Adipocyte (in vitro differentiated cells): ENCODE results near the gene CXCL17.
"Not testable (repeated sequence)": the region's sequence is repeated elsewhere in the genome, so short reads cannot be mapped to it uniquely, and the experiment has no call there.

ENCODE experiments used
- DNase-seq: peaks from one replicate; pipeline ENCODE4 v3.0.0-alpha.2; 2015; ENCODE audit warnings: low read depth
- H3K27me3 ChIP-seq: replicated peaks from 2 replicates; pipeline ENCODE4 v1.7.0; 2013; ENCODE audit warnings: mild to moderate bottlenecking, low read length, moderate library complexity; ENCODE audit not compliant: control insufficient read depth, insufficient read depth
- H3K36me3 ChIP-seq: 2 replicates; pipeline ENCODE4 v1.7.0; 2013; ENCODE audit warnings: low read length, mild to moderate bottlenecking, moderate library complexity; ENCODE audit not compliant: control insufficient read depth, insufficient read depth, severe bottlenecking
- H3K4me1 ChIP-seq: 2 replicates; pipeline ENCODE4 v1.7.0; 2013; ENCODE audit warnings: mild to moderate bottlenecking, low read length, moderate library complexity; ENCODE audit not compliant: control insufficient read depth, insufficient read depth
- H3K4me3 ChIP-seq: 2 replicates; pipeline ENCODE4 v1.7.0; 2013; ENCODE audit warnings: mild to moderate bottlenecking, low read length, moderate library complexity
- H3K9ac ChIP-seq: 2 replicates; pipeline ENCODE4 v1.7.0; 2013; ENCODE audit warnings: mild to moderate bottlenecking, low read length, moderate library complexity
- H3K9me3 ChIP-seq: 2 replicates; pipeline ENCODE4 v1.7.0; 2013; ENCODE audit warnings: mild to moderate bottlenecking, low read length, moderate library complexity; ENCODE audit not compliant: control insufficient read depth

The CXCL17 gene, protein sequence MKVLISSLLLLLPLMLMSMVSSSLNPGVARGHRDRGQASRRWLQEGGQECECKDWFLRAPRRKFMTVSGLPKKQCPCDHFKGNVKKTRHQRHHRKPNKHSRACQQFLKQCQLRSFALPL

DNA sequence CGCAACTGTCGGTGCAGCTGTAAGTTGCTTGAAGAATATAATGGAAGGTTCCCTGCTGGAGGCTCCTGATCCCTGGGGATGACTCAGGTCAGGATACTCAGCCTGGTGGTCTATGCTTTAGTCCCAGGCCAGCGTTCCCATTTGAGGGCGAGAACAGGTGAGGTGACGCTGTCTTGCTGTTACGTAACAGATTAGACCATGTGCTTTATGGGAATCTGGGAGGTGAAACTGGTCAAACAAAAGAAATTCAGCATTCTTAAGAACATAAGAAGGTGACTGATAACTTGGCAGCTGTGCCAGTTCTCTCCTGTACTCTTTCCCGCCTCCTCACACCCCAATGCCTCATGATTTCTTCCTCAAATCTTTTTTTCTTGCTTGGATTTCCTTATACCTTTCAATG, at the start of gene CXCL17:
TSS of gene CXCL17 (minus strand) at position 114 of the 400 bp plus-strand sequence. CDS start 114 bp downstream, outside the sequence.
- no peaks in the 10 kb centered on the region for H3K36me3 ChIP-seq
- H3K9ac ChIP-seq, result no peak within 1 kb of the TSS
- H3K4me3 ChIP-seq, result no peak within 1 kb of the TSS
- H3K9me3 ChIP-seq, result no peaks in the 10 kb centered on the region
- no peak for DNase-seq
- peaks cover 9% of the 10 kb centered on the region for H3K4me1 ChIP-seq
- peaks cover 21% of the 10 kb centered on the region for H3K27me3 ChIP-seq

GRCh38 chr19:42488783-42489521, 46.2 kb upstream of the CXCL17 start:
- DNase-seq, result no peak
- Histone ChIP-seq H3K4me1 (peaks cover 2% of the 10 kb centered on the region), H3K27me3 (peaks cover 5% of the 10 kb centered on the region), H3K4me3 (no peak overlapping the region), H3K36me3 (no peaks in the 10 kb centered on the region), H3K9me3 (no peaks in the 10 kb centered on the region), H3K9ac (no peak overlapping the region)

DNA sequence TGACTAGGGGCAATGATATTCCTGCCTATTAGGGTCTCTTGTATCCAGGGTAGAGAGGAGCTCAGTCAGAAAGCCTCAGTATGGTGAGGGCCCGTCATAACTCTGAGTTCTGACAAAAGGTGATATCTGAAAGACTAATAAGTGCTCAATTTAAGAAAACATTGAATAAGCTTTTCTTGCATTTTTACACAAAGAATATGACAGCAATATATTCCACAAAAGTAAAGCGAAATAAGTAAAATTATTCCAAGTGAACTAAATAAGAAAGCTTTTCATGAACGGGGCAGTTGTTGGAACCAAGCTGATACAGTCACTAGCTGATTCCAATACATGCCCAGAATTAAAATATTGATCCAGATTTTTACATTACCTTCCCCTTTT, 45.0 kb upstream of the CXCL17 start:
- no peak overlapping the region for H3K4me3 ChIP-seq
- H3K9ac ChIP-seq, result no peak overlapping the region
- H3K36me3 ChIP-seq, result no peaks in the 10 kb centered on the region
- peaks cover 5% of the 10 kb centered on the region for H3K27me3 ChIP-seq
- no peak for DNase-seq
- H3K9me3 ChIP-seq, result no peaks in the 10 kb centered on the region
- peaks cover 2% of the 10 kb centered on the region for H3K4me1 ChIP-seq

DNA sequence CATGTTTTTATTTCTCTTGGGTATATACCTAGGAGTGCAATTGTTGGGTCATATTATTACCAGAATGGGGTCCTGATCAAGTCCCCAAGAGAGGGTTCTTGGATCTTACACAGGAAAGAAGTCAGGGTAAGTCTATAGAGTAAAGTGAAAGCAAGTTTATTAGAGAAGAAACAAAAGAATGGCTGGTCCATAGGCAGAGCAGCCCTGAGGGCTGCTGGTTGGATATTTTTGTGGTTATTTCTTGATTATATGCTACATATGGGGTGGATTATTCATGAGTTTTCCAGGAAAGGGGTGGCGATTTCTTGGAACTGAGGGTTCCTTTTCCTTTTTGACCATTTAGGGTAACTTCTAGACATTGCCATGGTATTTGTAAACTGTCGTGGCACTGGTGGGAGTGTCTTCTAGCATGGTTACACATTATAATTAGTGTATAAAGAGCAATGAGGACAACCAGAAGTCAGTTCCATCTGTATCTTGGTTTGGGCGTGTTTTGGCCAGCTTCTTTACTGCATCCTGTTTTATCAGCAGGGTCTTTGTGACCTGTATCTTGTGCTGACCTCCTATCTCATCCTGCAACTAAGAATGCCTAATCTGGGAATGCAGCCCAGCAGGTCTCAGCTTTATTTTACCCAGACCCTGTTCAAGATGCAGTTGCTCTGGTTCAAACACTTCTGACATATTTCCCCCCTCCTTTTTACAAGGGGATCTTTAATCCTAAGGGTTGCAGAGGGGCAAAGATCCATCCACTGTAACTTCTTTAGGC, 44.5 kb upstream of the CXCL17 start:
- Histone ChIP-seq H3K4me3 (no peak overlapping the region), H3K4me1 (peaks cover 2% of the 10 kb centered on the region), H3K36me3 (no peaks in the 10 kb centered on the region), H3K9me3 (no peaks in the 10 kb centered on the region), H3K27me3 (peaks cover 5% of the 10 kb centered on the region), H3K9ac (no peak overlapping the region)
- DNase-seq, result no peak

GRCh38 chr19:42485036-42485435, 42.3 kb upstream of the CXCL17 start:
- H3K4me1 ChIP-seq, H3K36me3 ChIP-seq, H3K9me3 ChIP-seq, H3K27me3 ChIP-seq, DNase-seq, H3K4me3 ChIP-seq, H3K9ac ChIP-seq: not testable (repeated sequence)

DNA sequence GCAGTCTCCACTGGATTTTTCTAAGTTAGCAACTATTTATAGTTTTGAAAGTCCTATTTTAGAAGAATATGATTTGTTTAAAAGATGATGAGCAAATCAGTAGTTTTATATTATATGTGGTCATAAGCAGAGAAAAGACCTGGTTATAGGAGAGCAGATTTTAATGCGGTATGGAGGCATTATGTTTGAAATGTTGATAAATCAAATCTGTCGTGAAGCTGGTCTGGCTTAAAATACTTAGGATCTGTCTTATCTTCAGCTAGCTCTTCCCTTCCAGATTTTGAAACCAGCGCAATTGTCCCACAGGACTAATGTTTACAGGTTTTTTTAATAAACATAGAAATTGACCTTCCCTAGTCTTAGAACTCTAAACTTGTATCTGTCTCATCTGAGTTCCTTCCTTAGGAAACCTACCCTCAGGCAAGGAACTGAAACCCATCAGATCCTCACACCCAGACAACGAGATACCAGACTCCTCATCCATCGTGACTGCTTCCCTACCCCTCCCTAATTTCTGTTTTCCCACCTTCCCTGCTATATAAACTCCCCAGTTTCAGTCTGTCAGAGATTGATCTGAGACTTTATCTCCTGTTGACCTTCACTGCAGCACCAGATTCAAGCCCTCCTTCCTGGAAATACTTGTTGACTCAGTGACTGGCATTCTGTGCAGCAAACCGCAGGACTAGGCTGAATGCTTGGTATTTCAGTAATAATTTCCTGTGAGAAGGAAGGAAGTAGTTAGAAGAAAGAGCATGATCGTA, 37.8 kb upstream of the CXCL17 start:
- Histone ChIP-seq H3K36me3 (no peaks in the 10 kb centered on the region), H3K9ac (no peak overlapping the region), H3K4me3 (no peak overlapping the region), H3K4me1 (peaks cover 4% of the 10 kb centered on the region), H3K9me3 (no peaks in the 10 kb centered on the region), H3K27me3 (peaks cover 9% of the 10 kb centered on the region)
- DNase-seq, result peak; percentile 63

DNA sequence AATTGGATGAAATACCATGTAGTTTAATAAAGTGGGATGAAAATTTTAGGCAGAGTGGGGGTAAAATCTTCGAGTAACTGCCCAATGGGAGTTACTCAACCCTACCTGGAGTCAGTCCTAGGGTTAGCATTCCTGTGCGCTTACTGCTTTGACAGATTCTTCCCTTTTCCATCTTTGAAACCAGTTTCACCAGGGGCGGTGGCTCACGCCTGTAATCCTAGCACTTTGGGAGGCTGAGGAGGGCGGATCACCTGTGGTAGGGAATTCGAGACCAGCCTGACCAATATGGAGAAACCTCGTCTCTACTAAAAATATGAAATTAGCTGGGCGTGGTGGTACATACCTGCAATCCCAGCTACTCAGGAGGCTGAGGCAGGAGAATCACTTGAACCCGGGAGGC, 37.0 kb upstream of the CXCL17 start:
- Histone ChIP-seq H3K4me1 (peaks cover 4% of the 10 kb centered on the region), H3K4me3 (no peak overlapping the region), H3K36me3 (no peaks in the 10 kb centered on the region), H3K9me3 (no peaks in the 10 kb centered on the region), H3K27me3 (peaks cover 9% of the 10 kb centered on the region), H3K9ac (no peak overlapping the region)
- DNase-seq, result no peak

GRCh38 chr19:42478765-42479311, 36.1 kb upstream of the CXCL17 start:
- Histone ChIP-seq H3K9ac (no peak overlapping the region), H3K27me3 (peaks cover 9% of the 10 kb centered on the region), H3K4me3 (no peak overlapping the region), H3K36me3 (no peaks in the 10 kb centered on the region), H3K9me3 (no peaks in the 10 kb centered on the region), H3K4me1 (peaks cover 4% of the 10 kb centered on the region)
- no peak for DNase-seq

DNA sequence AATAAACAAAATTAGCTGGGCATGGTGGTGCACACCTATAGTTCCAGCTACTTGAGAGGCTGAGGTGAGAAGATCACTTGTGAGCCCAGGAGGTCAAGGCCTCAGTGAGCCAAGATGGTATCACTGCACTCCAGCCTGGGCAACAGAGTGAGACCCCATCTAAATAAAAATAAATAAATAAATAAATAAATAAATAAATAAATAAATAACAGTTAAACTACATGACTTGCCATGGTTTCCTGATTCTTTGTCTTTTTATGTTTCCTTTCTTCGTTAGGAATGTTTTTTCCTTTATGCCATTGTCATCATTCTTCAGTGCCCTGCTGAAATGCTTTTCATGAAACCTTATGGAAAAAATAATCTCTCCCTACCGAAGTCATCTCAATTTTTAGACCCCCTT, 35.2 kb upstream of the CXCL17 start:
- Histone ChIP-seq H3K4me1 (peaks cover 4% of the 10 kb centered on the region), H3K9ac (no peak overlapping the region), H3K27me3 (peaks cover 14% of the 10 kb centered on the region), H3K4me3 (no peak overlapping the region), H3K36me3 (no peaks in the 10 kb centered on the region), H3K9me3 (no peaks in the 10 kb centered on the region)
- DNase-seq, result no peak

- Histone ChIP-seq H3K36me3 (no peaks in the 10 kb centered on the region), H3K4me1 (peaks cover 10% of the 10 kb centered on the region), H3K4me3 (no peak overlapping the region), H3K9ac (no peak overlapping the region), H3K9me3 (no peaks in the 10 kb centered on the region), H3K27me3 (peaks cover 20% of the 10 kb centered on the region)
- DNase-seq, result no peak
Observed at GRCh38 chr19:42477117-42477516, 34.4 kb upstream of the CXCL17 start.

- no peak for DNase-seq
- H3K4me3 ChIP-seq, result no peak overlapping the region
Observed at GRCh38 chr19:42475366-42475765, 32.6 kb upstream of the CXCL17 start.

More at GRCh38 chr19:42475366-42475765, 32.6 kb upstream of the CXCL17 start:
- Histone ChIP-seq H3K36me3 (no peaks in the 10 kb centered on the region), H3K9me3 (no peaks in the 10 kb centered on the region), H3K4me1 (peaks cover 17% of the 10 kb centered on the region), H3K9ac (no peak overlapping the region), H3K27me3 (peaks cover 20% of the 10 kb centered on the region)
